Activated CD4-positive, alpha-beta T cell treated with anti-CD3 and anti-CD28 coated beads for 48 hours (primary cell): ENCODE results near the gene UBE2E2.

Experiments used
- DNase-seq: peaks from one replicate; pipeline ENCODE4 v3.0.0-alpha.2; 2020

The UBE2E2 gene

DNA sequence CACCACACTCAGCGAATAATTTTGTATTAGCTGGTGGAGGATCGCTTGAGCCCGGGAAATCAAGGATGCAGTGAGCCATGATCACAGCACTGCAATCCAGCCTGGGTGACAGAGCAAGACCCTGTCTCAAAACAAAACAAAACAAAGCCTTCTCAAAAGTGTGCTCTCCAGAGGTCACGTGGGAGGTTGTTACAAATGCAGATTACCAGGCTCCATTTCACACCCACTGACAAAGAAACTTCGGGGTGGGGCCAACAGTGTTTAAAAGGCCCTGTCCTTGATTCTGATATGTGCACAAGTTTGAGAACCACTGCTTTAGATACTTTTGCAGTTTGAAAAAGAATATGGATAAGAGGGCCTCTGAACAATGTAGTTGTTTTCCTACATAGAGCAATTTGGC lies 80.5 kb downstream of the UBE2E2 start:
- no peak for DNase-seq

DNA sequence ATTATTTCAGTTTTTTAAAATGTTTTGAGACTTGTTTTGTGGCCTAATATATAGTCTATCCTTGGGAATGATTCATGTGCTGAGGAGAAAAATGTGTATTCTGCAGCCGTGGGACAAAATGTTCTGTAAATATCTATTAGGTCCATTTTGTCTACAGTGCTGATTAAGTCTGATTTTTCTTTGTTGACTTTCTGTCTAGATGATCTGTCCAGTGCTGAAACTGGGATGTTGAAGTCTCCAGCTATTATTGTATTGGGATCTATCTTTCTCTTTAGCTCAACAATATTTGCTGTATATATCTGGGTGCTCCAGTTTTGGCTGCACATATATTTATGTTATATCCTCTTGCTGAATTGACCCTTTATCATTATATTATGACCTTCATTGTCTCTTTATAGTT lies 85.2 kb downstream of the UBE2E2 start:
- no peak for DNase-seq

DNA sequence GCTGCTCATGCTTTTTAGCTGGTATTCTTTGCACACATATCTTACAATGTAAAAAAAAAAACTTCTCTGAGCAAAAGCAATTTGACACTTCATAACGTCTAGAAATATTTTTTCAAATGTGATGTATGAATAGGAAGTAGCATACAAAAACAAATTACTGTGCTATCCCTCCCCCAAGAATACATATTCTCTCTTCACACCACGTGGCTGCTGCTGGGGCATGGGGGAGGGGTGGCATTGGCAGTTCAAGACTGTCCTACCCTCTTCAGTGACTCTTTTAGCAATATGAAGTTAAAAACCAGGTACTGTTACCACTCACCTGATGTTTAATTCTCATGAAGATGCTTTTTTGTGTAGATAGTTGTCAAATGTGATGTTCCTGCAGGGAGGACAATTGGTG lies 85.6 kb downstream of the UBE2E2 start:
- DNase-seq: no peak

DNA sequence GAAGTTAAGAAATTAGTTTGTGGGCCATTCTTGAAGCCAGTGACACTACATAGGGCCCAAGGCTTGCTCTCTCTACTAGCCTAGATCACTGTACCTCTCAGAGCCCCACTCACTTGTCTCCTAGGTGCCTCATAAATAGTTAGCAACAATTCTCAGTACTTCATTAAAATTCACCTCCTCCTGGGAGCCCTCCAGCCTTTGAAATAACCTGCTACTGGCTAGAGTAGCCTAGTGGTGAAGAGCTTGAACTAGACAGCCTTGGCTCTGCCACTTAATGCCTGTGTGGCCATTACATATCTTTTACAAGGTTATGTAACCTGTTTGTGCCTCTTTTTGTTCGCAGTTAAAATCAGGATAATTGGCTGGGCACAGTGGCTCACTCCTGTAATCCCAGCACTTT lies 89.3 kb downstream of the UBE2E2 start:
- DNase-seq: no peak

GRCh38 chr3:23294770-23295387 lies 91.8 kb downstream of the UBE2E2 start:
- no peak for DNase-seq

GRCh38 chr3:23301819-23302218 lies 98.7 kb downstream of the UBE2E2 start:
- DNase-seq: no peak

DNA sequence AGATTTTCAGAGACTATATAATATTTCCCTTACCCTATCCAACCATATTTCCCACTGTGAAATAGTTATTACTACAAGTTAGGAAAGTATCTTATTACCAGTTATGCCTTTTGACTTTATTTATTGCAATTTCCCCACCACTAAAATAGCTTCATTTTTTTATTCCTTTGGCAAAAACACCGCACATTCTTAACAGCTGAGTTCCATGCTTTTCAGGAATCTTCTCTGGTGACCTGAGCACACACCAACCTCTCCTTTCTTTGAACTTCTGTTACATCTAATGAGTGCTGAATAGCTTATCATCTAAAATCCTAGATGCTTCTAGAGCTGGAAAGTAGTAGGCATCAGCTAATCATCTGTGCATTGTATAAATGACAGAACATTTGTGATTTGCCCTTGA lies 99.1 kb downstream of the UBE2E2 start:
- DNase-seq: no peak

DNA sequence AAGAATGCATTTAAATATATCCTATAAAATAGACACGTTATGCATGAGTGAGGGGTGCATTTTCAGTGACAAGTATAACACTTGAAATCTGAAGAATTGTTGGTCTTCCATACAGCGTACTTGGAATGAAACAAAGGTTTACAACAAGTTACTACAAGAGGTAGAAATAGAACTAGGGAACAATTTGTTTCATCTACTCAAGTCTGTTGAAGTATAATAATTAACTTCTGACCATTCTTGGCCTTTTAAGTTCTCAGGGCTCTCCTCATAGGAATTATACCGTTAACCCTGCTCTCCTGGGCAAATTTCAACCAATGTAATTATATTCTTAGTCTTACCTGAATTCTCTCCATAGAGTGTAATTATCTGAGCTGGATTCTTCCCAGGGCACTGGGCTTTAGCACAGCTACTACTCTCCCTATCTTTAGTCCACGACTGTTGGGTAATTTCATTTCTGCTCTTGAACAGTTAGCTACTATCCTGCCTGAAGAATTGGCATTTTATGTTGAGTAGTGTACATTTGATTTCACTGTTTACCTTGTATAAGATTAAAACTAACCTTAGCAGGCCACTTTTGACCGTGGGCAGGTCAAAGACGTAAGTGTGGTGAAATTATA lies 100.6 kb downstream of the UBE2E2 start:
- no peak for DNase-seq

GRCh38 chr3:23304424-23304823 lies 101.3 kb downstream of the UBE2E2 start:
- DNase-seq: no peak

DNA sequence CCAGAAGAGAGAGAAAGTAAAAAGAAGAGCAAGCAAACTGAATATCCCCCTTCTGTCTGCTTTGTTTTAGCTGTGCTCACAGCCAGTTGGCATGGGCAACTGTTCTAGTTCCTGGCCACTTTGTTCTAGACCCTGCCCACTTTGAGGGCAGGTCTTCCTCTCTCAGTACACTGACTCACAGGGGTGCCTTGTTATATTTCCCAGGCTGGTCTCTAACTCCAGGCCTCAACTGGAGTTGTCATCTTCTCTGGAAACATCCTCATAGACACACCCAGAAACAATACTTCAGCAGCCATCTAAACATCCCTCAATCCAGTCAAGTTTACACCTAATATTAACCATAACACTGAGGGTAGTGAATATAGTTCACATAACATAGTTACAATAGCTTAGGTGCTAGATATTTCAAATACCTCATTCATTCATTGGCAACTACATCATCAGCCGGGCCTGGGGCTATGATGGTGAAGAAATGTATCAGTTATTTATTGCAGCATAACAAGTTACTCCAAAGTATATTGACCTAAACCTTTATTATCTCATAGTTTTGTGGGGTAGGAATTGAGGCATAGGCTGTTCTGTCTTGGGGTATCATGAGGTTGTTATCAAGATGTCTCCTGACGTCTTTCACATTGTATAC lies 106.0 kb downstream of the UBE2E2 start:
- DNase-seq: no peak

GRCh38 chr3:23312866-23313265 lies 109.7 kb downstream of the UBE2E2 start:
- DNase-seq: no peak

GRCh38 chr3:23314981-23315762 lies 112.0 kb downstream of the UBE2E2 start:
- no peak for DNase-seq

DNA sequence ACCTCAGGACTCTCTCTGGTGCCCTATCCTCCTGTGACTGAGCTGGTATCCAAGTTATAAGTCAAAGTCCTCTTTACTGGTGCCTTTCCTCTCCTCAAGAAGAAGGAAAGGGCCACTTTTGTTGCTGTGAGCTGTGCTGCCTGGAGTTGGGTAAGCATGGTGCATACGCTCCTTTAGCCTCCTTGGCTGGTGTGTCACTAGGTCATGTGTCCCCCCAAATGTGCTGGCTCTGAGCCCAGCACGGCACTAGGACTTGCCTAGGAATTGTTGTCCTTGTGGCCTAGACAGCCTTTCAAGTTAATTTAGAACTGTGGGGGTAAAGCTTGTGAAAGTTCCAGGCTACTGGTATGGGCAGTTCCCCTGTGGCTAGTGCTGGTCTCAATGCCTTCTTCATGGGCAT lies 113.8 kb downstream of the UBE2E2 start:
- DNase-seq: no peak

- DNase-seq: no peak
Measured at GRCh38 chr3:23319366-23320312, 116.5 kb downstream of the UBE2E2 start.

GRCh38 chr3:23320586-23321570 lies 117.8 kb downstream of the UBE2E2 start:
- DNase-seq: no peak

DNA sequence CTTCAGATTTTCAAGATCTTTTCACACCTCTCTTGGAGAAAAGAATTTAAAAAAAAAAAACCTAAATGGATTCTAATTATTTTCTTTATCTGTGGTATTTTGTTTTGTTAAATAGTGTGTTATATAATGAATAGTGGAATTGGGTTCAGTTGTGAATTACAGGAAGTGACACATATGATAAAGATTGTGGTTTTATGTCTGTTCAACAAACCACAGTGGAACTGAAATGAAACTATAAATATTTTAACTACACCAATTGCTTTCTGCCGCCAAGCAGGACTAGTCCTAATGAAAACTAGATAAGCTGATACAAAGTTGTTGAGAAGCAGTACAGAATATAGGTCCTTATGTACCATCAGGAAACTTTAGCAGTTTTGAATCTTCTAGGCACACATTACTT lies 121.6 kb downstream of the UBE2E2 start:
- no peak for DNase-seq

DNA sequence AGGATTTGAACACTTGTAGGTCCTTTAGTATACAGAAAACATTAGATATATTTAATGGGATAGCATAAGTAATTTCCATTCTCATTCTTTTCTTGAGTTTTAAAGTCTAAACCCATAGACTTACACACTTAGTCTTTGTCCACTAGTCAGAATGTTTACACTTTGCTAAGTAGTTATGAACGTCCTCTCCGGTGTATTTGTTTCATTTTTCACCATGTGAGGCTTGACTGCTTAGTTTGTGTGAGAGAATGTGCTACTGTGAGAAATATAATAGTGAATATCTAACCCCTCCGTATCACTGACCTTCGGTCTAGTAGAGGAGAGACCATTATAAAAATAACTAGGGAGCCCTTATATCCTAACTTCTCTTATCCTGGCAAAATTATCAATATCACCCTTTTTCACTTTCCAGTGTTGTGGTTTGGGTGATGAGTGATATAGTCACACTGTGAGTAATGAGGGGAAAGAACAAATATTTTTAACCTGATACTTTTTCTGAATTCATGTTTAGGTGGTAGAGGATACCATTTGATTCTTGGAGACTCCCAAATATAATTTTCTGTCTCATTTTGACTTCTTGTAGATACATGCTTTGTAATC lies 122.4 kb downstream of the UBE2E2 start:
- no peak for DNase-seq

DNA sequence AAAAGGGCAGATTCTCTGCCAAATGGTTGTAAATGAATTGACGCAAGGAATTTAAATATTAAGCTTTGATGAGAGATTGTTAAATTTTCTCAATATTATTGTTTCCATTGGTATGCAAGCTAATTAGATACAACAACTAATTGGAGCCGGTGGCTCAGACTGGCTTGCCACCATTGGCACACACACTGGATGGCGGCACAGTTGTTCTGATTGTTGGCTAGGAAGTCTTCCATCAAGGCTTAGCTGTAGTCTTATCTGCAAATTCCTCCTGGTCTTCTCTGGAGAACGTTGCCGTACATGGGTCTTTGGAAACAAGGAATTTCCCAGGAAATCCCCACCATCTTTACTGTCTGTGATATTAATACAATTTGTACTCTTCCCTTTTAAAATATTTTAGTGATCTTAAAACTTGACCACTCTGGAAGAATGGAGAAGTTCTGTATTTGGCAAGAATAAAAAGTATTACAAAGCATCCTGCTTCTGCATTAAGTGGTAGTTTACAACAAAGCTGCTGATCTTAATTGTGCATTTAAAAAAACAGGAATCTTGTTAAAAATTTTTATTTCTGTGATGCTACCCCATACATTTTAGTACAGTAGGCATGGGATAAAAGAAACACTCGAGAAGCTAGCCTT lies 126.5 kb downstream of the UBE2E2 start:
- DNase-seq: no peak

- no peak for DNase-seq
Measured at GRCh38 chr3:23330568-23330967, 127.4 kb downstream of the UBE2E2 start.

GRCh38 chr3:23331141-23331935 lies 128.2 kb downstream of the UBE2E2 start:
- DNase-seq: no peak
